SK-MEL-5 (cell line): Measurements from ENCODE around the gene ZNF793. TPM values are rescaled to one million over a fixed set of nuclear protein-coding genes. Genes with fewer than 3 reads are reported as not detected.

Experiments
- DNase-seq: peaks from one replicate; pipeline ENCODE4 v3.0.0-alpha.2; 2016; ENCODE audit warnings: low read depth, low spot score
- in situ Hi-C: cut with HindIII; loops from 2 replicates; pipeline ENCODE4 v1.10.0; 2016; ENCODE audit warnings: low sequenced_read_pairs, high pct_unique_total_duplicates, low pct_unique_long_range_greater_than_20kb
- total RNA-seq: library from RNA; depleted of rRNA; stranded (reverse); fragments of >200 nt; shearing (Covaris generic); gene quantifications from 2 replicates; pipeline ENCODE4 v1.2.3, GENCODE V29; 2014; rRNA removed

Gene ZNF793
- total RNA-seq, 1 experiment from 2014 or later = 0.16 TPM

DNA sequence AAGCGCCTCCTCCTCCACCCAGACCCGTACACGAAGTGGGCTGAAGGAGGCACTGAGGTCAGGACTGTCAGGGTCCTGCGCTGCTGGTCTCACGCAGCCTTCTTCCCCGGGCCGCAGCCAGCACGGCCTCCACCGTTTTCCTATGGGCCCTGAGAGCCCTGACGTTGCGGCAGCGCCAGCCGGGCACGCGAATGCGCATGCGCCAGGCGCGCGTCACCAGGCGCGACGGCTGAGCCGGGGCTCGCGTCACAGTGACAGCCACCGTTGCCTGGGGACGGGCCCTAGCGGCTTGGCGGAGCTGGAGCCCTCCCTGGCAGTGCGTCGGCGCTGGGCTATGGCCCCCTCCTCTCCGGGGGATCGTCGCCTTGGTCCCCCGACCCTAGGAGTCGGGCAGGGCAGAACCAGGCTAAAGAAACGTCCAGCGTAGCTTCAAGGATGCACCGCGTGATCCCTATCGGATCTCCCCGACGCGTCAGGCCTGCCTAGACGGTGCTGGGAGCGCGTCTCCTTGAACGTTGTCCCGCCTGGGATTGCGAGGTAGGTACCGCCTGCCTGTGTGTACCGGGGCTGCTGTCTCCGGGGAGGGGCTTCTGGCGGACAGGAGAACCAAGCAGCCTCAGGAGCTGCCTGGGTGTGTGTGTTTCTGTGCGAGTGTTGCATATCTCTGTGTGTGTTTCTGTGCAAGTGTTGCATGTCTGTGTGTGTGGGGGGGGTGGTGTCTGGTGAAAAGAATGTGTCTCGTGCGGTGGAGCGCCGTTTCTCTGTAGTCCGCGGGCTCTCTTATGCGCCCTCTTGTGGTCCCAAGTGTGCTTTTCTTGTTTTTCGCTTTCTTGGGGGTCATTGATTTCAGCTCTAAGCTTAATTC, 44.6 kb downstream of the ZNF793 start:
- DNase-seq = peak; percentile 75
- in situ Hi-C loops = no loop called here

DNA sequence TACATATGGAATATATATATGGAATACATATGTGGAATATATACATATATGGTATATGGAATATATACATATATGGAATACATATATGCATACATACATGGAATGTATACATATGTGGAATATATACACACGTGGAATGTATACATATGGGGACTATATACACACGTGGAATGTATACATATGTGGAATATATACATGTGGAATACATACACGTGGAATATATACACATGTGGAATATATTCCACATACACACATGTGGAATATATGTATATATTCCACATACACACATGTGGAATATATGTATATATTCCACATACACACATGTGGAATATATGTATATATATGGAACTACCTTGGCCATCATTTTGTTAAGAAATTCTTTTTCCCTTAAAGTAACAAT, 56.8 kb downstream of the ZNF793 start:
- in situ Hi-C loops = no loop called here
- DNase-seq = no peak

DNA sequence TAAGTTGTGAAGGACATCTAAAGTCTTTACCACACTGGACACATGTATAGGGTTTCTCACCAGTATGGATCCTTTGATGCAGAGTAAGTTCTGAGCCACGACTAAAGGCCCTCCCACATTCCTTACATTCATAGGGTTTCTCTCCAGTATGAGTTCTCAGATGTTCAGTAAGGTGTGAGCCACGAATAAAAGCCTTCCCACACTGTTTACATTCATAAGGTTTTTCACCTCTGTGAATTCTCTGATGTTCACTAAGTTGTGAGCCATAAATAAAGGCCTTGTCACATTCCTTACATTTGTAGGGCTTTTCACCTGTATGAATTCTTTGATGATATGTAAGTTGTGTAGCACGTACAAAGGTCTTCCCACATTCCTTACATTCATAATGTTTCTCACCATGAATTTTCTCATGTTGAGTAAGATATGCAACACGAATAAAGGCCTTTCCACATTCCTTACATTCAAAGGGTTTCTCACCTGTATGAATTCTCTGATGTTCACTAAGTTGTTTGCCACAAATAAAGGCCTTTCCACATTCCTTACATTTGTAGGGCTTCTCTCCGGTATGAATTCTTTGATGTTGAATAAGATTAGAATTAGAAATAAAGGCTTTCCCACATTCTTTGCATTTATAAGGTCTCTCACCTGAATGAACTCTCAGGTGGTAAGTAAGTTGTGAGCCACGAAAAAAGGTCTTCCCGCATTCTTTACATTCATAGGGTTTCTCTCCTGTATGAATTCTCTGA, 58.1 kb downstream of the ZNF793 start:
- in situ Hi-C loops = no loop called here
- no peak for DNase-seq

DNA sequence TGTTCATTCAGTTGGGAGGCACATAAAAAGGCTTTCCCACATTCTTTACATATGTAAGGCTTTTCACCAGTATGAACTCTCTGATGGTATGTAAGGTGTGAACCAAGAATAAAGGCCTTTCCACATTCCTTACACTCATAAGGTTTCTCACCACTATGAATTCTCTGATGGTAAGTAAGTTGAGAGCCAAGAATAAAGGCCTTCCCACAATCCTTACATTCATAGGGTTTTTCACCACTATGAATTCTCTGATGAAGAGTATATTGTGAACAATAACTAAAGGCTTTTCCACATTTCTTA, 58.6 kb downstream of the ZNF793 start:
- in situ Hi-C loops = no loop called here
- no peak for DNase-seq

DNA sequence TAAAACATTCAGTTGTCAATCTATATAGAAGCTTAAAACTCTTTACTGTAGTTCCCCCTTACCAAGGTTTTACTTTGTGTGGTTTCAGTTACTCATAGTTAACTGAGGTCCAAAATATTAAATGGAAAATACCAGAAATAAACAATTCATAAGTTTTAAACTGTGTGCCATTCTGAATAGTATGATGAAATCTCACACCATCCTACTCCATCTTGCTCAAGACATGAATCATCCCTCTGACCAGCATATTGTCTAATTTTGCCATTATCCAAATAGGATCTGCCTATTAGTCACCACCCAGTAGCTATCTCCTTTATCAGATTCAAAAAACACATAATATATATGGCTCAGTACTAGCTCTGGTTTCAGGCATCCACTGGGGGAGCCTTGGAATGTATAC, 65.5 kb downstream of the ZNF793 start:
- no peak for DNase-seq
- in situ Hi-C loops = no loop called here

DNA sequence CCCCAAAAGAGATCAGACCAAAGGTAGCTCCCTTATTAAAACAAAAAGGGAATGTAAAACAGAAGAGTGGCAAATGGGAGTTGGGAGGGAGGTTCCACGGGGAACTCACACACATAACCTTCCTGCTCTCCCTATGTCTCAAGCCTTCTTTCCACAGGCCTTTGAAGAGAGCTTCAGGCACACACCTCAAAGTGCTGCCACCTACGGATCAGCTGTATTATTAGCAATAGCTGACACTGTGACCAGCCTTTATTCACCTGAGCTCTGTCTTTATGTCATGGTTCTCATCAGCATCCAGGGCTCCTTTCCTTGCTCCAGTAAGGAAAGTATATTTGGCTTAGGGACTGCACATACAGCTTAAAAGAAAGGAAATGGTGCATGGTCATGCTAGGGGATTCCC, 76.6 kb downstream of the ZNF793 start:
- no peak for DNase-seq
- in situ Hi-C loops = no loop called here

Other genes starting within 250 kb of the ZNF793 start
- gene ZNF527, start 135.8 kb upstream of the ZNF793 start, total RNA-seq = 1.9 and 2.6 TPM in 2 replicates
- 3.4 and 3.8 TPM in 2 replicates for gene ZNF569, start 39.5 kb upstream of the ZNF793 start, total RNA-seq
- 2.4 and 7.2 TPM in 2 replicates for gene ZNF570, start 37.6 kb upstream of the ZNF793 start, total RNA-seq
- gene ZNF571, start 87.9 kb downstream of the ZNF793 start, total RNA-seq = 2.0 and 2.2 TPM in 2 replicates
- 0.92 TPM in 1 of 2 replicates, not detected in the other for gene ZNF540, start 87.9 kb downstream of the ZNF793 start, total RNA-seq
- gene ZFP30, start 148.5 kb downstream of the ZNF793 start, total RNA-seq = 7.8 and 8.7 TPM in 2 replicates
- 2.8 and 2.9 TPM in 2 replicates for gene ZNF607, start 212.8 kb downstream of the ZNF793 start, total RNA-seq